Psoas muscle (tissue), 8 donors: ENCODE data around the gene CSRNP3. TPM values are rescaled to one million over a fixed set of nuclear protein-coding genes. Genes with fewer than 3 reads are reported as not detected.

ENCODE experiments used
- ATAC-seq, 4 donors: fragments of 200-7000 bp; cut with Tn5 transposase; one replicate each; pipeline ENCODE4 v1.9.1; 2020; ENCODE audit warnings: moderate library complexity in 3 of 4, mild to moderate bottlenecking in 2 of 4
- DNase-seq, 2 donors: peaks; one replicate each; pipeline ENCODE4 v3.0.0-alpha.2; 2020
- H3K27ac ChIP-seq: fragments of 200-600 bp; one replicate; pipeline ENCODE4 v1.8.0; 2022
- H3K27me3 ChIP-seq, 3 donors: fragments of 200-600 bp in 1 of 3; one replicate each; pipeline versions ENCODE4 v1.6.1 to v1.8.0; 2013 to 2022; ENCODE audit warnings: low read length in 2 of 3, mild to moderate bottlenecking in 2 of 3, moderate library complexity in 1 of 3; ENCODE audit not compliant: insufficient read depth in 3 of 3
- H3K36me3 ChIP-seq, 2 donors: fragments of 200-600 bp in 1 of 2; one replicate each; pipeline versions ENCODE4 v1.6.1 to v1.8.0; 2013 to 2022; ENCODE audit warnings: low read depth in 1 of 2, mild to moderate bottlenecking in 1 of 2, moderate library complexity in 1 of 2; ENCODE audit not compliant: insufficient read depth in 1 of 2
- H3K4me1 ChIP-seq: fragments of 200-600 bp; one replicate; pipeline ENCODE4 v1.8.0; 2022
- H3K4me3 ChIP-seq: fragments of 200-600 bp; one replicate; pipeline ENCODE4 v1.8.0; 2022; ENCODE audit warnings: mild to moderate bottlenecking
- H3K9me3 ChIP-seq: fragments of 200-600 bp; one replicate; pipeline ENCODE4 v1.8.0; 2022
- WGBS, 3 donors: extraction: QIAGEN DNeasy Blood & Tissue Kit; methylation state at CpG; one replicate each; pipeline versions ENCODE4 v1.1.6 to v1.1.7; 2013; 5-methylcytosine and 5-hydroxymethylcytosine counted together
- intact Hi-C, 2 donors: fragments of 100-400 bp; cut with DNase I; formaldehyde crosslinking; loops; one replicate each; pipeline versions ENCODE4 v1.11.0 to v1.14.2; 2022
- polyA plus RNA-seq, 3 donors: library from polyadenylated mRNA; stranded (reverse); fragments of 200-250 nt; gene quantifications; one replicate each; pipeline ENCODE4 v1.2.3, GENCODE V29; 2013
- total RNA-seq, 4 donors: library from RNA; stranded (reverse); fragmentation: NEBNext Ultra II Directional in 2 of 4; extraction: Animal tissue kit (Norgen Biotek cat#: 25700) in 2 of 4; gene quantifications; one replicate each; pipeline versions ENCODE4 v1.2.1 to v1.2.4, GENCODE V29; 2021 to 2023
- TF ChIP-seq, protein P1 (sequence below): fragments of 200-600 bp; IDR thresholded peaks from one replicate; pipeline ENCODE4 v1.8.0; 2022; ENCODE audit warnings: antibody characterized with exemption
- donor health status: healthy with polysubstance abuse.
- donor health status: DM: no; HTN: no; CAD: no; lungs with moderate emphysema.
- donor health status: Bipolar disorder and iron deficiency.
- donor health status: healthy.
- donor health status: DM: yes; HTN: yes; CAD: no.
- donor health status: DM: no; HTN: no; CAD: no.
- donor health status: DM: no; HTN: no; CAD: no.
- donor health status: DM: yes; HTN: yes; CAD: no.

The CSRNP3 gene
- total and polyA plus RNA-seq, 7 donors: 0.04 to 1.6 (median 0.13) TPM; not detected in 1

DNA sequence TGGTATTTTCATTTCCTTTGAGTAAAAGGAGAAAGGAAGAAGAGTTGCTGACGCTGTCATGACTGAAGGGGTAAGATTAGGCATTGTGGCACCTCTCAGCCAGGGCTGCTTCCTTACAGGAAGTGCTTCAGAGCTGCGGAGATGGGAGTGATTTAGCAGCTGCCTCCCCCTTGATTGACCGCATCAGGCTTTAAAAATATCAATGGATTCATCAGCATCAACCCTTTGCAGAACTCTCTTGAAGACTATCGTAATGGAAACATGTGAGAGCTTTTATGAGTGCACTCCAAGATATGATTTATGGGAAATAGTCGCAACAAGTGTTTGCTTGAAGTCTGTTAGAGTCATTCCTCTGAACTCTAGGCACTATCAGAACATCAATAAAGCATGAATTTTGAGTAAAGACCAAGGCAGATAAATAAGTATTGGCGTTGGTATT, 141.1 kb downstream of the CSRNP3 start:
- no peak for DNase-seq
- TF ChIP-seq, protein P1, sequence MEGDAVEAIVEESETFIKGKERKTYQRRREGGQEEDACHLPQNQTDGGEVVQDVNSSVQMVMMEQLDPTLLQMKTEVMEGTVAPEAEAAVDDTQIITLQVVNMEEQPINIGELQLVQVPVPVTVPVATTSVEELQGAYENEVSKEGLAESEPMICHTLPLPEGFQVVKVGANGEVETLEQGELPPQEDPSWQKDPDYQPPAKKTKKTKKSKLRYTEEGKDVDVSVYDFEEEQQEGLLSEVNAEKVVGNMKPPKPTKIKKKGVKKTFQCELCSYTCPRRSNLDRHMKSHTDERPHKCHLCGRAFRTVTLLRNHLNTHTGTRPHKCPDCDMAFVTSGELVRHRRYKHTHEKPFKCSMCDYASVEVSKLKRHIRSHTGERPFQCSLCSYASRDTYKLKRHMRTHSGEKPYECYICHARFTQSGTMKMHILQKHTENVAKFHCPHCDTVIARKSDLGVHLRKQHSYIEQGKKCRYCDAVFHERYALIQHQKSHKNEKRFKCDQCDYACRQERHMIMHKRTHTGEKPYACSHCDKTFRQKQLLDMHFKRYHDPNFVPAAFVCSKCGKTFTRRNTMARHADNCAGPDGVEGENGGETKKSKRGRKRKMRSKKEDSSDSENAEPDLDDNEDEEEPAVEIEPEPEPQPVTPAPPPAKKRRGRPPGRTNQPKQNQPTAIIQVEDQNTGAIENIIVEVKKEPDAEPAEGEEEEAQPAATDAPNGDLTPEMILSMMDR: no peak
- intact Hi-C loops: no loop called here
- H3K4me3 ChIP-seq: no peak overlapping the region
- no peak for ATAC-seq
- H3K4me1 ChIP-seq: no peaks in the 10 kb centered on the region
- no peak overlapping the region for H3K27ac ChIP-seq
- H3K9me3 ChIP-seq: no peaks in the 10 kb centered on the region
- H3K27me3 ChIP-seq: no peaks in the 10 kb centered on the region
- no peaks in the 10 kb centered on the region for H3K36me3 ChIP-seq
- WGBS, 3 donors: 34 to 42% (median 36%) methylated on average over 6 of the region's 6 CpGs

DNA sequence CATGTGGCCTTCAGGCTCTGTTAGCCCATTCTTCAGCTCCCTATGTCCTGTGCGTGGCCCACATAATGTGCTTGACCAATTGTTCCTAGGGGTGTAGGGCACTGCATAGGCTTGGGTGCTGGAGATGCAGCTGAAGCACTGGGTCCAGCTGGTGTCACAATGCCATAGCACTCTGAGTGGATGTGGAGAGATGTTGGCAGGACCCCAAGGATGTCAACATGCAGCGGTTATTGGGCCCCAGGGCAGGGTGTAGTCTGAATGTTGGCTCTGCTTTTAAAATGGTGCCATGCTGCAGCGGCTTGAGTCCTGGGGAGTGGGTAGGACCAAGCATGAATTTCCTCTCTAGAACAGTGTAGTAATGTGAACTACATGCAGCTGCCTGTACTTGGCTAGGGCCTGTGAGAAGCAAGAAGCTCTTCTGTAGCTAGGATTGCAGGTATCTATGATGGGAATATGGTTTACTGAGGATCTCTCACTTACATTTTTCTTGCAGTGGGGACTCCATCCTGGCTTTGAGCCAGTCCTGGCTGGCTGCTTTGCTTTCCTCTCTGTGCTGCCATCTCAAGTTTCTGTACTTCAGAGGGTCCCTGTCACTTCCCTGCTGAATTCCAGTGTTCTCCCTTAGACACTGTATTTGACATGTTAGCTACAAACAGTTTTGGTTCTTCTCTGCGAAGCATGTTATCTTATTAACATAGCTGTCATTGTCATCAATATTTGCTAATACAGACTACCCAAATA, 148.4 kb downstream of the CSRNP3 start:
- Histone ChIP-seq H3K27me3 (no peaks in the 10 kb centered on the region), H3K9me3 (no peaks in the 10 kb centered on the region), H3K27ac (no peak overlapping the region), H3K4me1 (no peaks in the 10 kb centered on the region), H3K4me3 (no peak overlapping the region), H3K36me3 (no peaks in the 10 kb centered on the region)
- TF ChIP-seq, protein P1: no peak
- intact Hi-C loops: no loop called here
- WGBS, 3 donors: 94 to 95% (median 95%) methylated on average over 4 of the region's 4 CpGs
- no peak for DNase-seq
- ATAC-seq: no peak

DNA sequence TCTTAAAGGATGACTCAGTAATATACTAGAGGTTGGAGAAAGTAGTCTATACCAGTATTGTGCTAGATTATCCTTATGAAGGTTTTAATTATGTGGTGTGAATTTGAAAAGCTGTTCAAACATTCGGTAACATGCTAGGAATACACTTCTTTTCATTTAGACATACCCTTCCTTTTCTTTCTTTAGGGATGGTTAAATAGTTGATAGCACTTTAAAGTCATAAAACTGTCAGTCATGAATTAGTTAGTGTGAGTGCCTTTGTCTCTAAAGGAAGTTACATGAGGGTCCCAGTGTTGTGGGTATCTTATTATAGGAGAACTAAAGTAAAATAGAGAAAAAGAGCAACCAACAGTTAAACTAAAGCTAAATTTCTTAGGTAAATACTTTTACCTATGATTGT, 149.3 kb downstream of the CSRNP3 start:
- DNase-seq: no peak
- ATAC-seq: no peak
- no peak overlapping the region for H3K27ac ChIP-seq
- H3K4me3 ChIP-seq: no peak overlapping the region
- no peaks in the 10 kb centered on the region for H3K27me3 ChIP-seq
- WGBS, 3 donors: 53 to 65% (median 55%) methylated on average over 1 of the region's 1 CpG
- TF ChIP-seq, protein P1: no peak
- H3K36me3 ChIP-seq: no peaks in the 10 kb centered on the region
- intact Hi-C loops: no loop called here
- H3K9me3 ChIP-seq: no peaks in the 10 kb centered on the region
- no peaks in the 10 kb centered on the region for H3K4me1 ChIP-seq

DNA sequence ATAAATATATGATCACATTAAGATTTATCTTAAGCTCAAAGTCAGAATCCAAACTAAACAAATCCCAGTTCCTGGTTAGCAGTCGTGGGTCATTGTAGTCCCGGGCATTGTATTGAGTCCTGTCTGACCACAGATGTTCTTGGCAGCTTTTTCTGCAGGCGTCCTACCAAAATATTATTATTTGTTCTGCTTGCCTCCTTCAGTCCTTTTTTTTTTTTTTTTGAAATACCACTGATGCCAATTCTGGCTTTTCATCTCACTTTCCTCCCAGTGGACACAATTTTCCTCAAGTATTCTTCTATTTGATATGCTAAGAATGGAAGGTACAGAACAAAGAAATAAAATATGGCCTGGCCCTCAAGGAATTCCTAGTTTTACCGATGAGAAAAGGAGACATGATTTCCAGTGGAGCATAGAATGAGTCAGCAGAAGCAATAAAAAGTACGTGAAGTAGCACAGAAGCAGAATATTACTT, 151.6 kb downstream of the CSRNP3 start:
- no peaks in the 10 kb centered on the region for H3K9me3 ChIP-seq
- TF ChIP-seq, protein P1: no peak
- intact Hi-C loops: no loop called here
- ATAC-seq (no peak), DNase-seq (no peak)
- 10 to 24% (median 14%) methylated on average over 5 of the region's 5 CpGs for whole genome bisulfite sequencing, 3 donors
- no peaks in the 10 kb centered on the region for H3K36me3 ChIP-seq
- H3K4me3 ChIP-seq: no peak overlapping the region
- H3K27me3 ChIP-seq: no peaks in the 10 kb centered on the region
- no peak overlapping the region for H3K27ac ChIP-seq
- no peaks in the 10 kb centered on the region for H3K4me1 ChIP-seq
